ENCODE results near the gene MARCHF6.
"Not testable (repeated sequence)": the region's sequence is repeated elsewhere in the genome, so short reads cannot be mapped to it uniquely, and the experiment has no call there.

Gene MARCHF6

GRCh38 chr5:10353241-10354047, at the start of gene MARCHF6:
Gene MARCHF6 (plus strand): TSS chr5:10353695. CDS start chr5:10353899, 204 bp downstream.
- peak; percentile 85 to 95 for DNase-seq

GRCh38 chr5:10303699-10304170, 49.8 kb upstream of the MARCHF6 start:
- no peak for DNase-seq

- DNase-seq = no peak
These were observed 48.6 kb upstream of the MARCHF6 start for GRCh38 chr5:10304932-10305331.

- no peak for DNase-seq
These were observed 47.4 kb upstream of the MARCHF6 start for GRCh38 chr5:10306114-10306513.

- DNase-seq = peak in 1 of 2 experiments; percentile 39
These were observed 46.7 kb upstream of the MARCHF6 start for GRCh38 chr5:10306806-10307205.

- DNase-seq = peak; percentile 72 to 75
These were observed 46.0 kb upstream of the MARCHF6 start, which contains the start of gene CMBL for GRCh38 chr5:10307206-10308148. Gene CMBL (minus strand): TSS chr5:10307902. CDS start chr5:10290762, 17,140 bp downstream.

GRCh38 chr5:10308844-10309243, 44.7 kb upstream of the MARCHF6 start:
- no peak for DNase-seq

GRCh38 chr5:10310066-10310779, 43.3 kb upstream of the MARCHF6 start:
- no peak for DNase-seq

GRCh38 chr5:10310835-10311570, 42.5 kb upstream of the MARCHF6 start:
- not testable (repeated sequence) for DNase-seq

GRCh38 chr5:10311595-10312425, 41.7 kb upstream of the MARCHF6 start:
- no peak for DNase-seq

- DNase-seq = no peak
These were observed 38.3 kb upstream of the MARCHF6 start for GRCh38 chr5:10315201-10315600.

GRCh38 chr5:10315824-10316509, 37.5 kb upstream of the MARCHF6 start:
- no peak for DNase-seq

GRCh38 chr5:10317825-10318682, 35.4 kb upstream of the MARCHF6 start:
- DNase-seq = no peak

GRCh38 chr5:10319202-10319851, 34.2 kb upstream of the MARCHF6 start:
- no peak for DNase-seq

- DNase-seq = no peak
These were observed 32.7 kb upstream of the MARCHF6 start for GRCh38 chr5:10320793-10321192.

- DNase-seq = no peak
These were observed 31.6 kb upstream of the MARCHF6 start for GRCh38 chr5:10321882-10322281.

- DNase-seq = no peak
These were observed 29.7 kb upstream of the MARCHF6 start for GRCh38 chr5:10323588-10324488.

All from NCI-H524 (cell line).